ENCODE data around the gene PRSS8. TPM values are rescaled to one million over a fixed set of nuclear protein-coding genes. Genes with fewer than 3 reads are reported as not detected.
"Not testable (repeated sequence)": the region's sequence is repeated elsewhere in the genome, so short reads cannot be mapped to it uniquely, and the experiment has no call there.

The PRSS8 gene
- total RNA-seq, 1 experiment from 2014 or later = 32.6 TPM

DNA sequence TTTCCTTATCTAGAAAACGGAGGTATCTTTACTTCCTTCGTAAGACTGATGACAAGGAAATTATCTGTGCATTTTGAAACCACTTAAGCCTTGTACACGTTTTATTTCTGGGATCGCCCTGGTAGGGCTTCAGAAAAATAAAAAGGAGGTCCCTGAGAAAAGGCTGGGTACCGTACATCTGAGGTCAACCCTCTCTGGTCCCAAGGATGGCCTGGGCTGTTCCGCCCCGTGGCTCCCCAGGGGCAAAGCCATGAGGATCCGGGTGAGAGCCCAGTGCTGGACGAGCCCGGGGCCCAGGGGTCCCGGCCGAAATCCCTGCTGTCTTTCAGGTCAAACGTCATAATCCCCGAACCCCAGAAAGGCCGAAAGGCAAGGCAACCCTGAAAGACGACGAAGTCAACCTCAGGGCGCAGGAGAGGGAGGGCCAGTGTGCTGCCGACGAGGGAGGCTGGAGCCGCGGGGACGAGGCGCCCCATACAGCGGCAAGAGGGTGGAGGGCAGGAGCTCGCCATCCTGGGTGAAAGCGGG, 43.8 kb upstream of the PRSS8 start:
- H3K4me1 Mint-ChIP-seq (ENCODE audit: insufficient read depth, unreplicated experiment) = peaks cover 26% of the 10 kb centered on the region
- BruUV-seq (replicated peaks) = TSS peak; percentile 86
- CTCF ChIA-PET = interaction anchor here (1.0 to 1.2 kb wide), 2 partner anchors 20 to 204 kb away, joined by 3 to 6 read pairs; no protein-coding TSS in a partner anchor

DNA sequence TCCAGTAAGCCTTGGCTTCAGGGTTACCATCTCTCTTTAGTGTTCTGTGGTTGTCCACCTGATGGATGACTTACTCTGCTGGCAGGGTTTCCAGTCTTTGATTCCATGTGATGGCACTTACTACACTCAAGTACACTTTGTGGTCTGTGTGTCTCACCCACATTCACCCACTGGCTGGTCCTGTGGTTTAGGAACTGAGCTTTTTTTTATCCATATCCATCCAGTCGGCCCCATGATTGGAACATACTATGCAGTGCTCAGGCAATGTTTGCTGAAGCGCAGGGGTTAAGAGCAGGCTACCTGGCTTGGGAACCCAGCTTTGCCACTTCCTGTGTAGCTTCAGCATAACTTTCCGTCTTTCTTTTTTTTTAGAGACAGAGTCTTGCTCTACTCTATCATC, 41.6 kb upstream of the PRSS8 start:
- BruUV-seq (replicated peaks) = no TSS peak
- H3K27ac Mint-ChIP-seq (ENCODE audit: low read depth, unreplicated experiment) = no peak overlapping the region

More for the DNA sequence above, 43.8 kb upstream of the PRSS8 start:
- no peak for DNase-seq (ENCODE audit: unreplicated experiment)
- Mint-ChIP-seq H3K4me3 (ENCODE audit: unreplicated experiment) (peak overlapping the region; percentile 95), H3K36me3 (ENCODE audit: insufficient read depth, unreplicated experiment) (peaks cover 43% of the 10 kb centered on the region), H3K27me3 (ENCODE audit: insufficient read depth, unreplicated experiment) (no peaks in the 10 kb centered on the region), H3K27ac (ENCODE audit: low read depth, unreplicated experiment) (peak overlapping the region; percentile 99), H3K9me3 (ENCODE audit: unreplicated experiment) (no peaks in the 10 kb centered on the region)
- TF ChIP-seq, protein P1, sequence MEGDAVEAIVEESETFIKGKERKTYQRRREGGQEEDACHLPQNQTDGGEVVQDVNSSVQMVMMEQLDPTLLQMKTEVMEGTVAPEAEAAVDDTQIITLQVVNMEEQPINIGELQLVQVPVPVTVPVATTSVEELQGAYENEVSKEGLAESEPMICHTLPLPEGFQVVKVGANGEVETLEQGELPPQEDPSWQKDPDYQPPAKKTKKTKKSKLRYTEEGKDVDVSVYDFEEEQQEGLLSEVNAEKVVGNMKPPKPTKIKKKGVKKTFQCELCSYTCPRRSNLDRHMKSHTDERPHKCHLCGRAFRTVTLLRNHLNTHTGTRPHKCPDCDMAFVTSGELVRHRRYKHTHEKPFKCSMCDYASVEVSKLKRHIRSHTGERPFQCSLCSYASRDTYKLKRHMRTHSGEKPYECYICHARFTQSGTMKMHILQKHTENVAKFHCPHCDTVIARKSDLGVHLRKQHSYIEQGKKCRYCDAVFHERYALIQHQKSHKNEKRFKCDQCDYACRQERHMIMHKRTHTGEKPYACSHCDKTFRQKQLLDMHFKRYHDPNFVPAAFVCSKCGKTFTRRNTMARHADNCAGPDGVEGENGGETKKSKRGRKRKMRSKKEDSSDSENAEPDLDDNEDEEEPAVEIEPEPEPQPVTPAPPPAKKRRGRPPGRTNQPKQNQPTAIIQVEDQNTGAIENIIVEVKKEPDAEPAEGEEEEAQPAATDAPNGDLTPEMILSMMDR (IDR thresholded peaks at IDR 0.05; ENCODE audit: unreplicated experiment) = no peak
- intact Hi-C loops (cut with micrococcal nuclease) = loop anchor here (5.0 kb wide), 1 partner anchor 37 kb away; no protein-coding TSS in a partner anchor
- POLR2A ChIA-PET = interaction anchor here (0.7 to 2.8 kb wide), 36 partner anchors 8 to 534 kb away, joined by 3 to 53 read pairs (median 6); partner anchors contain the start of genes ARMC5, KAT8, PRSS8 and PYCARD

DNA sequence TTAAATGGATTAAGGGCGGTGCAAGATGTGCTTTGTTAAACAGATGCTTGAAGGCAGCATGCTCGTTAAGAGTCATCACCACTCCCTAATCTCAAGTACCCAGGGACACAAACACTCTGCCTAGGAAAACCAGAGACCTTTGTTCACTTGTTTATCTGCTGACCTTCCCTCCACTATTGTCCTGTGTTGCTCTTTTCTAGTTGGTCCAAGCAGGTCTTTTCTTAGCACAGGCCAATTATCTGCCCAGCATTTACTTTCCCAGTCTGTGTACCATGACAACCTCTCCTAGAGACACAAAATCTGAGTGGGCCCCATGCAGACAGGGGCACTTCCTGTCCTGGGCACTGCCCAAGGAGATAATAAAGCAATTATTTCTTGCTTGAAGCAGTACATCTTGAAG, 34.5 kb upstream of the PRSS8 start:
- not testable (repeated sequence) for H3K36me3 Mint-ChIP-seq (ENCODE audit: insufficient read depth, unreplicated experiment); H3K27ac Mint-ChIP-seq (ENCODE audit: low read depth, unreplicated experiment); BruUV-seq (replicated peaks)

More for the DNA sequence above, 41.6 kb upstream of the PRSS8 start:
- Mint-ChIP-seq H3K36me3 (ENCODE audit: insufficient read depth, unreplicated experiment) (peaks cover 21% of the 10 kb centered on the region), H3K27me3 (ENCODE audit: insufficient read depth, unreplicated experiment) (no peaks in the 10 kb centered on the region), H3K4me3 (ENCODE audit: unreplicated experiment) (no peak overlapping the region), H3K4me1 (ENCODE audit: insufficient read depth, unreplicated experiment) (peaks cover 8% of the 10 kb centered on the region), H3K9me3 (ENCODE audit: unreplicated experiment) (no peaks in the 10 kb centered on the region)
- CTCF ChIA-PET = interaction anchor here (0.6 to 1.2 kb wide), 4 partner anchors 14 to 122 kb away, joined by 3 to 4 read pairs (median 4); partner anchors contain the start of gene KAT8
- intact Hi-C loops (cut with micrococcal nuclease) = loop anchor here (5.0 kb wide), 1 partner anchor 35 kb away; no protein-coding TSS in a partner anchor
- POLR2A ChIA-PET = interaction anchor here (0.6 to 1.5 kb wide), 3 partner anchors 35 to 60 kb away, joined by 3 to 7 read pairs (median 3); partner anchors contain the start of gene KAT8
- DNase-seq (ENCODE audit: unreplicated experiment) = peak; percentile 57
- TF ChIP-seq, protein P1 (IDR thresholded peaks at IDR 0.05; ENCODE audit: unreplicated experiment) = no peak

DNA sequence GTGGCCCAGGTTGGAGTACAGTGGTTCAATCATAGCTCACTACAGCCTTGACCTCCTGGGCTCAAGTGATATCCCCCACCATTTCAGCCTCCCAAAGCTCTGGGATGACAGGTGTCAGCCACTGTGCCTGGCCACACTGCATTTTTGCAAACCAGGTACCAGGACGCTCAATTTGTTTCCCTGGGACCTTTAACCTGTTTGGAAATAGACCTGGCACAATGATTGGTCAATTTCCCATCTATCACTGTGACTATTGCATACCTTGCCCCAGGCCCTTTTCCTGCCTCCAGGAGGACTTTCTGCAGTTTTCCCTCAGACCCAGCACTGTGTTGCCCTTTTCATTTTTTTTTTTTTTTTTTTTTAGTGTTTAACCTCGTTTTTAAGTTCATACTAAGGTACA, 33.3 kb upstream of the PRSS8 start:
- Mint-ChIP-seq H3K36me3 (ENCODE audit: insufficient read depth, unreplicated experiment) (no peaks in the 10 kb centered on the region), H3K4me1 (ENCODE audit: insufficient read depth, unreplicated experiment) (no peaks in the 10 kb centered on the region), H3K27me3 (ENCODE audit: insufficient read depth, unreplicated experiment) (no peaks in the 10 kb centered on the region), H3K4me3 (ENCODE audit: unreplicated experiment) (no peak overlapping the region), H3K27ac (ENCODE audit: low read depth, unreplicated experiment) (no peak overlapping the region), H3K9me3 (ENCODE audit: unreplicated experiment) (no peaks in the 10 kb centered on the region)
- intact Hi-C loops (cut with micrococcal nuclease) = no loop called here
- TF ChIP-seq, protein P1 (IDR thresholded peaks at IDR 0.05; ENCODE audit: unreplicated experiment) = no peak
- no TSS peak for BruUV-seq (replicated peaks)
- DNase-seq (ENCODE audit: unreplicated experiment) = peak; percentile 41
- POLR2A ChIA-PET = no interaction called here
- CTCF ChIA-PET = interaction anchor here (1.2 to 1.4 kb wide), 2 partner anchors 10 to 78 kb away, joined by 3 read pairs; no protein-coding TSS in a partner anchor

More for the DNA sequence above, 34.5 kb upstream of the PRSS8 start:
- H3K27me3 Mint-ChIP-seq (ENCODE audit: insufficient read depth, unreplicated experiment); H3K4me1 Mint-ChIP-seq (ENCODE audit: insufficient read depth, unreplicated experiment); H3K9me3 Mint-ChIP-seq (ENCODE audit: unreplicated experiment); DNase-seq (ENCODE audit: unreplicated experiment); POLR2A ChIA-PET; H3K4me3 Mint-ChIP-seq (ENCODE audit: unreplicated experiment); intact Hi-C loops (cut with micrococcal nuclease): not testable (repeated sequence)
- CTCF ChIA-PET = interaction anchor here (0.6 kb wide), 1 partner anchor 28 kb away, joined by 4 read pairs; no protein-coding TSS in a partner anchor
